CD4-positive, alpha-beta T cell treated with Interleukin-21 for 1 hour (primary cell): ENCODE results near the gene TRMT5.

Source experiments
- DNase-seq: peaks from one replicate; pipeline ENCODE4 v3.0.0-alpha.2; 2020

TRMT5 gene, protein sequence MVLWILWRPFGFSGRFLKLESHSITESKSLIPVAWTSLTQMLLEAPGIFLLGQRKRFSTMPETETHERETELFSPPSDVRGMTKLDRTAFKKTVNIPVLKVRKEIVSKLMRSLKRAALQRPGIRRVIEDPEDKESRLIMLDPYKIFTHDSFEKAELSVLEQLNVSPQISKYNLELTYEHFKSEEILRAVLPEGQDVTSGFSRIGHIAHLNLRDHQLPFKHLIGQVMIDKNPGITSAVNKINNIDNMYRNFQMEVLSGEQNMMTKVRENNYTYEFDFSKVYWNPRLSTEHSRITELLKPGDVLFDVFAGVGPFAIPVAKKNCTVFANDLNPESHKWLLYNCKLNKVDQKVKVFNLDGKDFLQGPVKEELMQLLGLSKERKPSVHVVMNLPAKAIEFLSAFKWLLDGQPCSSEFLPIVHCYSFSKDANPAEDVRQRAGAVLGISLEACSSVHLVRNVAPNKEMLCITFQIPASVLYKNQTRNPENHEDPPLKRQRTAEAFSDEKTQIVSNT

DNA sequence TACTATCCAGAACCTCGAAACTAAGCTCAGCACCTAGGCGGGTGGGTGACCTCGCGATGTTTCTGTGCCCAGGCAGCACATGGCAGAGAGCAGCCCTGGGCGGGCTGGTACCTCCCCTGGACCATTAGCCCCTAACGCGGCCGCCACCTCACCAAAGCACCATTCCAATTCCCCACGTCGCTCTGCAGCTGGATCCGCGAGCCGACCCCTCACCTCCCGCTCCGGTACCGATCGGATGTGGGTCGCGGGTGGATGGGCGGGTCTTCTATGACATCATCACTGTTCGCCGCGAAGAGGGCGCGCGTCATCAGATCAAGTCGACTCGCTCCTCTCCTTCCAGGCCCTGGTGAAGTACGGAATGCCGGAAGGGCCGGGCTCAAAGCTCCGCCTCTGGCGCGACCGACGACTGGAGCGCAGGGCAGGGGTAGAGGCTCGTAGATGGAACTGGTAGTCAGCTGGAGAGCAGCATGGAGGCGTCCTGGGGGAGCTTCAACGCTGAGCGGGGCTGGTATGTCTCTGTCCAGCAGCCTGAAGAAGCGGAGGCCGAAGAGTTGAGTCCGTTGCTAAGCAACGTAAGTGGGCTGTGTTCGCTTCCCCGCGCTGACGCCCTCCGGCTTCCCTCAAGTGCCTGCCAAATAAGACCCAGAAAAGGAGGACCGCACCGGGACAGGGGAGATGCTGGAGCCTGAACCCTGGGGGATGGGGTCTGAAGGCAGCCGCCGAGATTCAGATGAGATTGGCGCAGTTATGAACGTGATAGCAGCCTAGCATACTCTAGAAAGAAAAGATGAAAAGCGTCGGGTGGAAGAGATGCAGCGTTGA lies at the start of gene TRMT5, which contains the start of gene SLC38A6:
TSS of gene TRMT5 (minus strand) at position 269 of the 822 bp plus-strand sequence. CDS start at position 163, 106 bp downstream.
TSS of gene SLC38A6 (plus strand) at position 435 of the 822 bp plus-strand sequence. CDS start at position 468, 33 bp downstream.
- DNase-seq = peak; percentile 92

DNA sequence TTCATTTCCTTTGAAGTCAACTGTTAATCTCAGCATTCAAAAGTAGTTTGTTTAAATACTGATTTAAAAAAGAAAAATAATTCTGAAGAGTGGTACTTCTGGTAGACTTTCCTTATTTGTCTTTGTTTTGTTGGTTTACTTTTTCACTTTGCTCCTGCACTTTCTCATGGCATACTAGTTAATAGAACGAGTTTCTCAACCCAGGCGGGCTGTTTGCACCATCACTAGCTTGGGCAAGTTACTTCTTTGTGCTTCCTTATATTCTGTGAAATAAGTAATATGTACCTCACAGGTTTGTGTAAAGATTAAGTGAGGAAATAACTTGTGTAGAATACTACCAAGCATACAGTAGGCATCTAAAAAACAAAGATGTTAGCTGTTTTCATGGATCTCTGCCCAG lies 45.6 kb upstream of the TRMT5 start:
- DNase-seq = no peak

DNA sequence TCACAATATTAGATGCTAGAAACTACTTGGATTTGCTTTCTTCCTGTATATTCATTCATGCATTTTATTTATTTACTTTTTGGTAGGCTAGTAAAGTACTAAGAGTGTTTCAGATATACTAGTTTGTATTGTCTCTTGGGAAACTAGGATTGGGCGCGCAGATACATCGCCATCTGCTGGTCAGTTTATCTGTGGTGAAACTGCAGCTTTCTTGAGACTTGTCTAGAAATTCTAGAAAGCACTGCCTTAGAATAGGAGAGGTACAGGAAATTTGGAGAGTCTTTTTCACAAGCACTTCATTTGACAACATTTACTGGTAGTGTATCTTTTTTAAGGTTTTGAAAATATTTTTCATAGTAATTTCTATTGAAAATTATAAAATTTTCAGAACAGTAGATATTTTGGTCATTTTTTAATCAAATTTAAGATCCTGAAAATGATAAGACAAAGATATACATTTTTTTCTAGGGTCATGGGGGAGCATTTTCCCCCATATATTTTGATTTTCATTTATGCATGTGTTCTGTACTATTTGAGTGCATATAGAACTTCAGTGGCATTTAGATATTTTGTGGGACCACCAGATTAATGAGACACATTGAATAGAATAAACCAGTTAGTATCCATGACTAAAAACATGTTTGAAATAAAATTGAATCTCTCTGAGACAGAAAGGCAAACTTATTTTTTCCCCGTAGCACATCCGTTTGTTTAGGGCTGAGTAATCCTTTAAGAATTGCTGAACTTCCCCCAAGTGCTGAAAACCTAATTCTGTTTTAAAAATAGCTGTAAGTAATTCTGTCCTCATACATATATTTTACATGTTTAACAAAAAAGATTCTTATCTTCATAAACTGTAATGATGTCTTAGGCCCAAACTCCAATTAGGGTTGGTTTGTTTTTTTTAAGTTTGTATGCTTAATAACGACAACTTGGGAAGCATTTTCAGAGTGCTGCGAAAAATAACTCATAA lies 44.7 kb upstream of the TRMT5 start:
- DNase-seq = peak; percentile 61

DNA sequence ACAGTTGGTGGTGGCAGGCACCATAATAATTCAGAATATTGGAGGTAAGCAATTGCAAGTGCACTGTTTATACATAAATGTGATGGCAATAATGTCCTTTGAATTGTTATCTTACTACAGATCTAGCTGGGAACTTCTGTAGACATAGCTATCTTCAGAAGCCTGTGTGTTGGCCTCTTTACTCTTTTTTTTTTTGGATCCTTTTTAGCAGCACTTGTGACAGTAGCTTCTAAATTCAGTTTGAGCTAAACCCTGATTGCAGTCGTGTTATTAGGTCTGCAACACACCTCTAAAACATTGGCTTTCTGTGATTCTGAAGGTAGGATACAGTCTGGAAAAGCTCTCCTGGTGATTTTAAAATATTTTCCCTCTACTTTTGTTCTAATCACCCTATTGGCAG lies 38.7 kb upstream of the TRMT5 start:
- no peak for DNase-seq

DNA sequence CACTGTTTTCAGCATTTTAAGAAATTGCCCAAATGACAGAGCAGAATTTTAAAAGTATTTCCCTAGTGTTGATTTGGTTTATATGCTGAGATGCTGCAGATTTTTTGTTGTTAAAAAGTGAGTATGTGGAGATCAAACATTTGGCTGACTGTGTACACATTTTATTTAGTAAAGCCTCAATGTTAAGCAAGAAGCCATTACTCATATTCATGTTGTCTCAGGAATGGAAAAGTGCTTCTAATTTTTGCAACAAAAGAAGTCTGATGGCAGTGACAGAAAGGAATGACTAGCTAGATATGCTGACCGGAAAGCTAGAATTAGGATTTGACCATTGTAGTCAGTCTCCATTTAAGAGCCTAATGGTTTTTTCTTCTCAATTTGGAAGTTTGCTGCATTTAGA lies 22.7 kb upstream of the TRMT5 start:
- DNase-seq = no peak

DNA sequence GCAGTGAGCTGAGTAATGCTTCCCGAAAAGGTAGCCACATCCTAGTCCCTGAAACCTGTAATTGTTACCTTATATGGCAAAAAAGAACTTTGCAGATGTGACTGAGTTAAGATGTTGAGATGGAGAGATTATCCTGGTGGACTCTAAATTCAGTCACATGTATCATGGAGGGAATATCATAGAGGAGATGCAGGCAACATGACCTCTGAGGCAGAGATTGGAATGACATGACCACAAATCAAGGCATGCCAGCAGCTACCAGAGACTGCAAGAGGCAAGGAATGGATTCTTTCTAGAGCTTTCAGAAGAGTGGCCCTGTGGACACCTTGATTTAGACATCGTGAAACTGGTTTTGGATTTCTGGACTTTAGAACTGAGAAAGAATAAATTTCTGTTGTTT lies 18.7 kb upstream of the TRMT5 start:
- no peak for DNase-seq

DNA sequence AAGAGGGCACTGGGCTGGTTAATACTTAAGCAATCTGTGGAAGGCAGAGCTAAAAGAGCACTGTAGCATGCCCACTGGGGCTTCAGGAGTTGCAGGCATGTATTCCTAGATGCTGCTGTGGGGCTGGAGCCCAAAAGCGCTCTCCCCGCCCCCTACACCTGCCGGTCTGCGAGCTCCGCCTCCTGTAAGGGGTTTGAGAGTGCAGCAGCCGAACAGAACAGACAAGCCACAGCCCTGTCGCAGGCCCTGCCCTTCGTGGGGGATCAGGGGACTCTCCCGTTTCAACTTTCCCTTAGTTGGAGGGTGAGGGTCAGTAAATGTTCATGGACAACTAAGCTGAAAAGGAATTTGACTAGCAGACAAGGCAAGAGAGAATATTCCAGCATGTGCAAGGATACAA lies 17.7 kb upstream of the TRMT5 start:
- no peak for DNase-seq

DNA sequence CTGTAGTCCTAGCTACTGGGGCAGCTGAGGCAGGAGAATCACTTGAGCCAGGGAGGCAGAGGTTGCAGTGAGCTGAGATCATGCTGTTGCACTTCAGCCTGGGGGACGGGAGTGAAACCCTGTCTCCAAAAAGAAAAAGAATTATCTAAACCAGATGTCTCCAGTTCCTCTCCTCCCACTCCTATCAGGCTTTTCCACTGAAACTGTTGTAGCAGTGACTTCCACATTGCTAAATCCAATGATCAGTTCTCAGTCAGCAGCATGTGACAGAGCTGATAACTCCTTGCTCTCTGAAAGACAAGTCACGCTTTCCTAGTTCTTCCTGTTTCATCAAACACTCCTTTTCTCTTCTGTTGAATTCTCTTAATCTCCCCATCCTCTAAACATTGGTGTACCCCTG lies 8.7 kb upstream of the TRMT5 start:
- no peak for DNase-seq

DNA sequence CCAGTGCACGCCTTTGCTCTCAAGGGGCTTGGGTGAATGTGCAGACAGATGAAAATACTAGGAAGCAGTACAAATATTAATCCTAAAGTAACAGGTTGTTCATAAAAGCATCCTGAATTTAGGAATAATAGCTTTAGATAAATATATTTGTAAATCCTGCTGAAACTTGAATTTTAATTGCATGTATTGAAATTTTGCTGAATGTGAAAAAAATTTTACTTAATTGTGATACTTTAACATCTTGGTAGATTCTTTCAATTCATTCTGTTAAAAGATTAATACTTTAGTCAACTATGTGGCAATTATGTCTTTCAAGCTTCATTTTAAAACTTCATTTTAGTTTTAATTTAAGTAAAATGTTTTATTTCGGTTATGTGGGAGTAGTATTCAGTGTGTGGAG lies 5.6 kb upstream of the TRMT5 start:
- DNase-seq = no peak

DNA sequence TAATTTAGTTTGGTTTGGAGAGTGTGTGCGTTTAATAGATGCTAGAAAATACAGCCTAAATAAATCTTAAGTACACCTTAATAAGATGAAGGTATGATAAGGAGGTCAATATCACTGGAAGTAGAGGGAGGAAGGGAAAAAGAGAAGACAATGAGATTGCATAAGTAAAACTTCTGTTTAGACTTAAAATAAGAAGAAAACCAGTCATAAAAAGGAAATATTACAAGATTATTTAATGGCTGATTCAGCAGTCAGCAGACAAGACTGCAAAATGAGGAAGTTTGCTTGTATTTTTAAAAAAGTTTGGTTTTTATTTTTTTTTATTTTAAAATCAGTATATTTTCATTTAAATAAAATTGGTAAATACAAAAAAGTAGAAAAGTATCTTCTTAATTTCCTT lies 3.3 kb upstream of the TRMT5 start:
- no peak for DNase-seq

DNA sequence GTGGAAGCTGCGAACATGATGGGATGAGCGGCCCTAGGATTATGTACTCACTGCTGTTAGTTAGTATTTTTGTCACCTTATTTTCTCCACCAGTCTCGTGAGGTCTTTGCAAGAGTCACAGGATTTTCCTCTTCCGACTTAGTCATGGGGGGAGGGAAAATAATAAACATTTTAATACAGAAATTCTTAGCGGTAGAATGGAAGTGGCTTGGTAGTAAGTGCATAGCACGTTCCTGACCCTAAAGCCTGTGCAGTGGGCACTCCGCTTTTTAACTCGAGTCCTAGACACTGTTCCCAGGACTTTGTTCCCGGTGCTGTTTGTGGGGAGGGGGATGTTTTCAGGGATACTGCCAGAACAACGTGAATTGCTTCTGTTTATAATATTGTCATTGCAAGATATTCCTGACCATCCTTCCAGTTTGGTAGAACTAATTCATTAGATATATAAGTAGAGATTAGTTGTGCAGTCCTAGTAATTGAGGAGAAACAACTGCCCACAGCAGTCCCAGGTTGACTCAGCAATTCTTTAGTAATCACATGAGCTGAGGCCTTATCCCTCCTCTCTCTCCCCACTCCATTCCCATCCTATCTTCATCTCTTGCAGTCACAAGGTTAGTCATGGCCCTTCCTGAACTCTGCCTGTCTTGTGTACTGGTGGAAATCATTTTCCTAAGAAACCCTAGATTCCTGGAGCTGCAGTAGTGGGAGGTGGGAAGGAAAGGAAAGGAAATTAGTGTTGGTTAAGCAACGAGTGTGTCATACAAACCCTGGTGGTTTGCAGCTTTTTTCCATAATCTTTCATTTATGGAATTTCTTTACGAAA lies 965 bp upstream of the TRMT5 start:
- DNase-seq = no peak

DNA sequence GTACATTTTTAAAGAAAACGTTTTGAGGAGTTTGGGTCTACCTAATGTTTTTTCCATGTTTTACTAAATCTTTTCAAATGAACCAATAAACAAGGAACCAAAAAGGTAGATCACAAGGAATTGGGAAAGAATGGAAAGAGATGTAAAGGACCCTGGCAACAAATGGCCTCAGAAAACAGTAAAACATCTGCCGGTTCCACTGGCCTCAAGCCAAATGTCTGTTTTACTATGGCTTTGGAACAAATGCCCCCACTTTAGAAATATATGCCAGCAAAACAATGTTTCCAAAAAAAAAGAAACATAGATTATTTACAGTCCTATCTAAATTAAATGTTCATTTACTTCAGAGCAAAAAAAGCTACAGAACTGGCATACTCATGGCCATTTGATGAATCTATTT lies 3.0 kb downstream of the TRMT5 start:
- DNase-seq = no peak

DNA sequence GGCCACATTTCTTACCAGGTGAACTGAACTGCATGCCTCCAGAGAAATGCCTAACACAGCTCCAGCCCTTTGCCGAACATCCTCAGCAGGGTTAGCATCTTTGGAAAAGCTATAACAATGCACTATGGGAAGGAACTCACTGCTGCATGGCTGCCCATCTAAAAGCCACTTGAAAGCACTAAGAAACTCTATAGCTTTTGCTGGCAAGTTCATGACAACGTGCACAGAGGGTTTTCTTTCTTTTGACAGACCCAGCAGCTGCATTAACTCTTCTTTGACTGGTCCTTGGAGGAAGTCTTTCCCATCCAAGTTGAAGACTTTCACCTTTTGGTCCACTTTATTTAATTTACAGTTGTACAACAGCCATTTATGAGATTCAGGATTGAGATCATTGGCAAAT lies 5.3 kb downstream of the TRMT5 start:
- no peak for DNase-seq

DNA sequence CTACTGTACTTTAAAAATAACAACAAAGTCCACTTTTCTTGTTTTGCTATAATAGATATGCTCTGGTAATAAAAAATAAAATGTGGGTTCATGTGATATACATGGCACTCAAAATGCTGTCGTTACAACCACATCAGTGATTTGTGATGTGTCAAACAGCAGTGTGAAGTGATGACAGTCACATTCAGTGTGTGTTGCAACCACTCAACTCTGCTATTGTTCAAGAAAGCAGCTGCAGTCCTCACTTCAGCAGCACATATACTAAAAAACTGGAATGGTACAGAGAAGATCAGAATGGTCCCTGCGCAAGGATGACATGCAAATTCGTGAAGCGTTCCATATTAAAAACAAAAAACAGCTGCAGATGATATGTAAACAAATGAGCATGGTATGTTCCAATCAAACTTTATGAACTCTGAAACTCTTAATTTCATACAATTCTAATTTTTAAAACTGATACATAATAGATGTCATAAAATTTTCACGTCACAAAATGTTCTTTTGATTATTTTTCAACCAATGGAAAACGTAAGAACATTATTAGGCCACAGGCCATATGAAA lies 6.7 kb downstream of the TRMT5 start:
- no peak for DNase-seq

DNA sequence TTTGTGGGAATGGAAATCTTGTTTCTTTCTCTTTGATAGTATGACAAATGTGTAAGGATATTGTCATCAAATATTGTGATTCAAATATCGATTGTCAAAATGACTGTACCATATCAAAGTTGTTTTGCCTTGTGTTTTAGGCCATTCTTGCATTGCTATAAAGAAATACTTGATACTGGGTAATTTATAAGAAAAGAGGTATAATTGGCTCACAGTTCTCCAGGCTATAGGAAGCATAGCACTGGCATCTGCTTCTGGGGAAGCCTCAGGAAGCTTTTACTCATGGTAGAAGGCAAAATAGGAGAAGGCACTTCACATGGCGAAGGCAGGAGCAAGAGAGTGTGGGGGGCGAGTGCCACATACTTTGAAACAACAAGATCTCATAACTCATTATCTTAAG lies 7.8 kb downstream of the TRMT5 start:
- DNase-seq = no peak

DNA sequence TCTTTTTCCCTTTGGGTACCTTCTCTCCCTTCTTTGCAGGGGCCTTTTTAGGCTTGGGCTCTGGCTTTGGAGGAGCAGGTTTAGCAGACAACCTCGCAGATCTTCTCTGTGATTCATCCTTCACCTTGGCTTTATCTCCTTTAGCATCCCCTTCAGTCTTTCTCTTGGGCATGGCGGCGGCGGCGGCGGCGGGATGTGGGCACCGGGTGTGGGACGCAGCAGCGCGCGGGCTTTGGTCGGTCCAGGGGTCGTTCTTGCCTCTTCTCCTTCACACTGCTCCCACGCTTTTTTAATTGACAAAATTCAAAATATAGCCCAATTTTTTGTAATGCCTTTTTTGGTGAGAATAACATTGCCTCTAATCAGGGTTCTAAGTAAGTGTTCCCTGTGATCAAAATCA lies 8.6 kb downstream of the TRMT5 start:
- DNase-seq = no peak

DNA sequence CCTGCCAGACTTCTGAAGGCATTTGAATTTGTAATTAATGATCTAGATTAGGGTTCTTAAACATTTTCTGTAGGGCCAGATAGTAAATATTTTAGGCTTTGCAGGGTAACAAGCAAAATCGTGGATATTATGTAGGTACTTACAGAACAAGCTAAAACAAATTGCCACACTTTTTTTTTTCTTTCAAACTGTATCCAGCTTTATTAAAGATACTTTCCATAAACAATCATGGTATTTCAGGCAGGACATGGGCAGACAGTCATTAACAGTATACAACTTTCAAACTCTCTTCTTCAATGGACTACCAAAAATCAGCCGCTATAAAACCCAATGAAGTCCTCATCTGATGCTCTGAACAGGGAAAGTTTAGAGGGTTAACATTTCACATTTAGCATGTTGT lies 9.6 kb downstream of the TRMT5 start:
- no peak for DNase-seq

DNA sequence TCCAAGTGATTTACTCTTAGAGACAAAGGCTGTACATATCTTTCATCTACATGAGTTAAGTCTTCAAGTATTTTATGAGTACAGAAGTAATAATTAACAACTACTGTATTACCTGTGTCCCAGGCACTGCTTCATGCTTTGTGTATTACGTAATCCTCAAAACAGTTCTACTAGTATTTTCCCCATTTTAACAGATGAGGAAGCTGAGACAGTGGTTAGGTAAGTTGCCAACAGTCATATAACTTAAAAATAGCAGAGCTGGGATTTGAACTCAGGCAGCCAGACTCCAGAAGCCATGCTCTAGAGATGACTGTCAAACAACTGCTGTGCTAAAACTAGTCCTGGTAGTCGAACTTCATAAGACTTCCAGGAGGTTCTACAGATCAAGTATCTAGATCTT lies 10.7 kb downstream of the TRMT5 start:
- no peak for DNase-seq

DNA sequence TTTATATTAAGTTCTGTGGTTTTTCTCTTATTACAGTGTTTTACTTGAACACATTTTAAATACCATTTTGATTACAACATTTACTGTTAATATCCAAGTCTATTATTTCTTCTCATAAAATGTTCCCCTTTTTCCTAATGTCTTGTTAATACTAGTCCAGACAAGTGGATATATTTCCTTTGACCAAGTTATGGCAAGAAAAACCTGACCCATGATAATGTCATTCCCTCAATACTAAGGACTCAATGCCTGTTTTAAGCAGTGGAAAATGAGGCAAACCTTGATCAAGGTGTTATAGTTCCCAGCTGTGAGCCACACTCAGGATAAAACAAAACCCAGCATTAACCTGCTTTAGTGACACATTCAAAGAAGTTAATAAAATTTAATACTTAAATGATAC lies 12.2 kb downstream of the TRMT5 start:
- no peak for DNase-seq

DNA sequence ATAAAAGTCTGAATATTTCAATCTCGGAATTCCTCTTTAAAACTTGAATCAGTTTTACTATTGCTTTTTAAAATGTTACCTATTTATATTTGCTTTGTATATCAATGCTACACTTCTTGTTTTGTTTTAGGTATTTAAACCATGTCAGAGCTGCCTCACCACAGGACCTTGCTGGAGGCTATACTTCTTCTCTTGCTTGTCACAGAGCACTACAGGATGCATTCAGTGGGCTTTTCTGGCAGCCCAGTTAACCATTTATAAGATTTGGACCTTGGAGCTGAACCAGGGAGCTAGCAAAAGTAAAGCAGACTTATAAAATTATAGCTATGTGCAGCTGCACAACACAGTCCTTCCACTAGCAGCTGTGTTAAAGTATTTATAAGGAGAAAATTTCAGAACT lies 12.8 kb downstream of the TRMT5 start:
- DNase-seq = no peak

DNA sequence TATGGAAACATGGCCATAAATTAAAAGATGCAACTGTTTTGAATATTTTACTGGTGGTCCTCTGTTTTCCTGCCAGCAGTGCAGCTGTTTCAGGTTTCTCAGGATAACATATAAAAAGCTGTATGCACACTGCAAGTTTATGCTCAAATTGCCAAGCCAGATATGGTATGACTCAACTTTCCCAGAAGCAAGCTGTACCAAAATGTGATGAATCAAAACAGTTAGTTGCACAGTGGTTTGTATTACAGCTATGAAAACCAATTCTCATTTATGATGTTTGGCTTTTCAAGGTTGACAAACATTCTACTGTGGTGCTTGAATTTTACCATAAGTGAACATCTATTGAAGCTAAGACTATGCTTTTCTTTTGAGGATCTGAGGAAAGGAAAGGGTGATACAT lies 15.5 kb downstream of the TRMT5 start:
- DNase-seq = no peak

DNA sequence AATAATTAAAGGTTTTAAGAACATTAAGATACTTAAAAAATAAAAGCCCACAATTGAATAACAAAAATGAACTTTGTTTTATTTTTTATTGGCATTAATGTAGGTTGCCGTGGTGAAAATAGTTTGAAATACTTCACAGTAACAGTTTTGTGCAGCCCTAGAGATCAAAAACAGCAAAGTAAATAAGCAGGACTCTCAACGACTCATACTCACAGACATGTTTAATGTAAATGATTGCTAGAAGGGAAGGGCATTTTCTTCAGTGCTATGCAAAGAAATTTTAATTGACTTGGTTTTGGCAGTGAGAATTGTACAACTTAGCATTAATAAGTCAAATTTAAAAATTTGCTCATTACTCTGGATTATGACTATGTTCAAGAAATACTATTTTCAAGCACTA lies 16.0 kb downstream of the TRMT5 start:
- no peak for DNase-seq
